ENCODE data around the gene MPO. TPM values are rescaled to one million over a fixed set of nuclear protein-coding genes. Genes with fewer than 3 reads are reported as not detected.

The MPO gene
- total and polyA plus RNA-seq, 4 donors = 0.14 to 221 (median 0.52) TPM

- Histone ChIP-seq H3K4me1 (ENCODE audit: control insufficient read depth in 4 of 4, insufficient read depth in 4 of 4, low read length in 3 of 4) (no peaks in the 10 kb centered on the region), H3K36me3 (ENCODE audit: control insufficient read depth in 4 of 4, insufficient read depth in 3 of 4, low read depth in 1 of 4, low read length in 3 of 4) (no peaks in the 10 kb centered on the region), H3K27ac (ENCODE audit: low read depth in 1 of 2, low read length in 2 of 2) (no peak overlapping the region), H3K4me3 (ENCODE audit: low read depth in 1 of 3, low read length in 3 of 3) (no peak overlapping the region), H3K9ac (ENCODE audit: low read depth in 1 of 2, low read length in 2 of 2) (no peak overlapping the region), H3K27me3 (ENCODE audit: control insufficient read depth in 4 of 4, insufficient read depth in 4 of 4, low read length in 3 of 4) (no peaks in the 10 kb centered on the region), H3K9me3 (ENCODE audit: control insufficient read depth in 4 of 4, low read length in 3 of 4) (no peaks in the 10 kb centered on the region)
- no peak for DNase-seq (ENCODE audit: low spot score)
- 91% methylated on average over 21 of the region's 21 CpGs for WGBS
- no peak for TF ChIP-seq FOXA2 (IDR thresholded peaks at IDR 0.05)
- TF ChIP-seq SP1 (IDR thresholded peaks at IDR 0.05) = no peak
- no peak for TF ChIP-seq FOXA1 (IDR thresholded peaks at IDR 0.05)
- TF ChIP-seq MAX (IDR thresholded peaks at IDR 0.05) = no peak
- TF ChIP-seq JUND (IDR thresholded peaks at IDR 0.05) = no peak
- no peak for TF ChIP-seq GABPA (IDR thresholded peaks at IDR 0.05 in 1 of 2, conservative IDR thresholded peaks at IDR 0.05 in 1 of 2)
- no peak for TF ChIP-seq HNF4A (conservative IDR thresholded peaks at IDR 0.05)
- no peak for TF ChIP-seq ZBTB33 (IDR thresholded peaks at IDR 0.05)
- no peak for TF ChIP-seq HNF4G (IDR thresholded peaks at IDR 0.05)
- no peak for TF ChIP-seq TAF1 (conservative IDR thresholded peaks at IDR 0.05)
- TF ChIP-seq, protein P1, sequence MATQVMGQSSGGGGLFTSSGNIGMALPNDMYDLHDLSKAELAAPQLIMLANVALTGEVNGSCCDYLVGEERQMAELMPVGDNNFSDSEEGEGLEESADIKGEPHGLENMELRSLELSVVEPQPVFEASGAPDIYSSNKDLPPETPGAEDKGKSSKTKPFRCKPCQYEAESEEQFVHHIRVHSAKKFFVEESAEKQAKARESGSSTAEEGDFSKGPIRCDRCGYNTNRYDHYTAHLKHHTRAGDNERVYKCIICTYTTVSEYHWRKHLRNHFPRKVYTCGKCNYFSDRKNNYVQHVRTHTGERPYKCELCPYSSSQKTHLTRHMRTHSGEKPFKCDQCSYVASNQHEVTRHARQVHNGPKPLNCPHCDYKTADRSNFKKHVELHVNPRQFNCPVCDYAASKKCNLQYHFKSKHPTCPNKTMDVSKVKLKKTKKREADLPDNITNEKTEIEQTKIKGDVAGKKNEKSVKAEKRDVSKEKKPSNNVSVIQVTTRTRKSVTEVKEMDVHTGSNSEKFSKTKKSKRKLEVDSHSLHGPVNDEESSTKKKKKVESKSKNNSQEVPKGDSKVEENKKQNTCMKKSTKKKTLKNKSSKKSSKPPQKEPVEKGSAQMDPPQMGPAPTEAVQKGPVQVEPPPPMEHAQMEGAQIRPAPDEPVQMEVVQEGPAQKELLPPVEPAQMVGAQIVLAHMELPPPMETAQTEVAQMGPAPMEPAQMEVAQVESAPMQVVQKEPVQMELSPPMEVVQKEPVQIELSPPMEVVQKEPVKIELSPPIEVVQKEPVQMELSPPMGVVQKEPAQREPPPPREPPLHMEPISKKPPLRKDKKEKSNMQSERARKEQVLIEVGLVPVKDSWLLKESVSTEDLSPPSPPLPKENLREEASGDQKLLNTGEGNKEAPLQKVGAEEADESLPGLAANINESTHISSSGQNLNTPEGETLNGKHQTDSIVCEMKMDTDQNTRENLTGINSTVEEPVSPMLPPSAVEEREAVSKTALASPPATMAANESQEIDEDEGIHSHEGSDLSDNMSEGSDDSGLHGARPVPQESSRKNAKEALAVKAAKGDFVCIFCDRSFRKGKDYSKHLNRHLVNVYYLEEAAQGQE (IDR thresholded peaks at IDR 0.05) = no peak
- no peak for TF ChIP-seq YY1 (IDR thresholded peaks at IDR 0.05)
- TF ChIP-seq RAD21 (IDR thresholded peaks at IDR 0.05) = no peak
- TF ChIP-seq, protein P2, sequence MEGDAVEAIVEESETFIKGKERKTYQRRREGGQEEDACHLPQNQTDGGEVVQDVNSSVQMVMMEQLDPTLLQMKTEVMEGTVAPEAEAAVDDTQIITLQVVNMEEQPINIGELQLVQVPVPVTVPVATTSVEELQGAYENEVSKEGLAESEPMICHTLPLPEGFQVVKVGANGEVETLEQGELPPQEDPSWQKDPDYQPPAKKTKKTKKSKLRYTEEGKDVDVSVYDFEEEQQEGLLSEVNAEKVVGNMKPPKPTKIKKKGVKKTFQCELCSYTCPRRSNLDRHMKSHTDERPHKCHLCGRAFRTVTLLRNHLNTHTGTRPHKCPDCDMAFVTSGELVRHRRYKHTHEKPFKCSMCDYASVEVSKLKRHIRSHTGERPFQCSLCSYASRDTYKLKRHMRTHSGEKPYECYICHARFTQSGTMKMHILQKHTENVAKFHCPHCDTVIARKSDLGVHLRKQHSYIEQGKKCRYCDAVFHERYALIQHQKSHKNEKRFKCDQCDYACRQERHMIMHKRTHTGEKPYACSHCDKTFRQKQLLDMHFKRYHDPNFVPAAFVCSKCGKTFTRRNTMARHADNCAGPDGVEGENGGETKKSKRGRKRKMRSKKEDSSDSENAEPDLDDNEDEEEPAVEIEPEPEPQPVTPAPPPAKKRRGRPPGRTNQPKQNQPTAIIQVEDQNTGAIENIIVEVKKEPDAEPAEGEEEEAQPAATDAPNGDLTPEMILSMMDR (IDR thresholded peaks at IDR 0.05; ENCODE audit: low read depth, low read length, missing input control) = no peak
- TF ChIP-seq ATF3 (IDR thresholded peaks at IDR 0.05) = no peak
- TF ChIP-seq NR2F2 (IDR thresholded peaks at IDR 0.05) = no peak
- no peak for TF ChIP-seq EGR1 (IDR thresholded peaks at IDR 0.05; ENCODE audit: low read depth in 2 of 2)
- no peak for TF ChIP-seq RXRA (IDR thresholded peaks at IDR 0.05)
Observed at GRCh38 chr17:58271216-58271931, 9.4 kb downstream of the MPO start.

Data from liver (tissue), 9 donors.